Amniotic epithelial cell (primary cell): Measurements from ENCODE around the gene CDH15.
"Not testable (repeated sequence)": the region's sequence is repeated elsewhere in the genome, so short reads cannot be mapped to it uniquely, and the experiment has no call there.

Experiments used
- DNase-seq: peaks from one replicate; pipeline ENCODE4 v3.0.0-alpha.2; 2010; ENCODE audit warnings: low read depth

Gene CDH15

DNA sequence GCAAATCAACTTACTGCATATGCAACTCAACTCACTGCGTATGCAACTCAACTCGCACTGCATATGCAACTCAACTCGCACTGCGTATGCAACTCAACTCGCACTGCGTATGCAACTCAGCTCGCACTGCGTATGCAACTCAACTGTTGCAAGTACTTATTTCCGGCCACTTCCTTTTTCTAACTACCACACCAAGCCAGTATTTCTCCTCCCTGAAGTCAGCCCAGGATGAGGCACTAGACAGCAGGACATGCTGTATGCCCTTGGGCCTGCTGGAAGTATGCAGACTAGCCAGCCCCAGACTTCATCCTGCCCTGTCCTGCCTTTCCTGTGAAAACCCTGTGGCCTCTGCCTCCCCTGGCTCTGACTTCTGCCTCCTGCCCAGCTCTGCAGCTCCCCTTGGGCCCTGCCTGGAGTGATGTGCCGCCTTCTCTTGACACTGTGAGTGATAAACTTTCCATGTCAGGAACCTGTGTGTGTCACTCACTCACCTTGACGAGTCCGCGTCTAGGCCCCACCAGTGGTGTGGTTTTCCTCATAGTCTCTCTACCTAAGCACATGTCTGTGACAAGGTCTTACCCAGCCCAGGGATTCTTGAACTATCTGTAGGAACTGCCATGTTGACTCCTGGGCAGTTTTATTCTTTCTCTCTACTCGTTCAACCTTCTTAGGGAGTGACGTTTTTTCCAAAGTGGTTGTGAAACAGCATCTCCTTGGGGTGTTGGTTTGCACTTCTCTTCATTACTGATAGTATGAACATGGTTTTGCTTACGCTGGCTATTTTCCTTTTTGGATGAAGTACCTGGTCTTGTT lies 62.3 kb downstream of the CDH15 start:
- no peak for DNase-seq

DNA sequence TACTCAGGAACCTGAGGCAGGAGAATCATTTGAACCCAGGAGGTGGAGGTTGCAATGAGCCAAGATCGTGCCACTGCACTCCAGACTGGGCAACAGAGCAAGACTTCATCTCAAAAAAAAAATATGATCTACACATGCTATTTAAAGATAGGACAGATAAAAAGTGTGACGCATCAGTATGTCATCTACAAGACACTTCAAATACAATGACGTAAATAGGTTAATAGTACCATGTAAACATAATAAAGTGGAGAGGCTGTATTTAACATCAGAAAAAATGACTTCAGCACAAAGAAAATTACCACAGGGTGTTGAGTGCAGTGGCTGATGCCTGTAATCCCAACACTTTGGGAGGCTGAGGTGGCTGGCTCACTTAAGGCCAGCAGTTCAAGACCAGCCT lies 66.2 kb downstream of the CDH15 start:
- DNase-seq: no peak

DNA sequence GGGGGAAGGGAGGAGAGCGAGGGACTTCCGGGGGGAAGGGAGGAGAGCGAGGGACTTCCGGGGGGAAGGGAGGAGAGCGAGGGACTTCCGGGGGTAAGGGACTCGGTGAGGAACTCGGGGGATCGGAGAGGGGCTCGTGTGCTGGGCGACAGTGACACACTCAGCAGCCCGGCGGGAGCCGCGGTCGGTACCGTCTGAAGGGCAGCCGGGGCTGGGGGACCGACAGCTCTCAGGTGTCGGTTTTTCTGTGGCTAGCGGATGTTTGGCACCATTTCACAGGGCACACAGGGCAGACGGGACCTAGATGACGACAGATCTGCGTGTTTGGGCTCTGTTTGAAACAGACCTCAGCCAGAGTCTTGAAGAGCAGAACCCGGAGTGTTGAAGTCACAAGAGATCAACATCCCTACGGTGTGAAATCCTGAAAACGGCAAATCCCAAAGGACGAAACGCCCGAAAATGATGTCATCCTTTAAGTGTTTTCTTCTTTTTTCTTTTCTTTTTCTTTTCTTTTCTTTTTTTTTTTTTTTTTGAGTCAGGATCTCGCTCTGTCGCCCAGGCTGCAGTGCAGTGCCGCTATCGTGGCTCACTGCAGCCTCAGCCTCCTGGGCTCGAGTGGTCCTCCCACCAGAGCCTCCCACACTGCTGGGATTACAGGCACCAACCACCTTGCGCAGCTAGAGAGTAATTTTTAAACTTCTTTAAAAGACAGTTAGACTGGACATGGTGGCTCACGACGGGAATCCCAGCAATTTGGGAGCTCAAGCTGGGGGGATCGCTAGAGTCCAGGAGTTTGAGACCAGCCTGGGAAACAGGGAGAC lies 69.8 kb downstream of the CDH15 start:
- peak; percentile 74 for DNase-seq

DNA sequence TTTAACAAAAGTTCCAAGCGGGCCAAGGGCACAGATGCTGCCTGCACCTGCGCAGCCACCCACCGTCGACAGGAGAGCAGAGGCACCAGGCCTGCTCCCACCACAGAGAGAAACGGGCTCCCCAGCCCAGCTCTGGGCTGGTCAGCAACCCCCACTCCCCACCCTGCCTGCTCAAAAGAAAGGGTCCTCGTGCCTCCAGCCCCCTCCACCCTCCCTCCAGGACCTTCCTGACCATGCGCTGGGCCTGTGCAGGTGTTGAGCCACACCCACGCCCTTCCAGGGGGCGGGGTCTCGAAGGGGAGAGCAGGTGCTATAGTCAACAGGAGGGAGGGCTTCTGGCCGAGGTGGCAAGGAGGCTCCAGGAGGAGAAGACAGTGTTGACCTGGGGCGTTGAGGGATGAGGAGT lies 71.2 kb downstream of the CDH15 start:
- DNase-seq: no peak

DNA sequence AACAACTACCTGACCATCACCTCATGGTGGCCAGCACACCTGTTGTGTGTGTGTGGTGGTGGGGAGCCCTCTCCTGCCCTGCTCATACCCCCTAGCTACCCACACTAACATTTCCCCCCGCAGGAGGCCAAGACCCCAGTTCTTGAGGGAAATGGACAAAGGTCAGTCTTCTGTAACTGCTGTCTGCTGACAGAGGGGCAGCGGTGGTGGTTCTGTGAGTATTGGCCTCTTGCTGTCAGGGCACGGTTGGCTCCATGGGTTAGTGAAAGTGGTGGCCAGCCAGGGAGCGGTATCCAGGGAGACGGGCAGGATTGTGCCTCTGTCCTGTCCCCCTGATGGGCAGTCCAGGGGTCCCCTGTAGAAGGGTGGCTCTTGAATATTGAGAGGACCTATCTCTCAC lies 72.1 kb downstream of the CDH15 start:
- no peak for DNase-seq

DNA sequence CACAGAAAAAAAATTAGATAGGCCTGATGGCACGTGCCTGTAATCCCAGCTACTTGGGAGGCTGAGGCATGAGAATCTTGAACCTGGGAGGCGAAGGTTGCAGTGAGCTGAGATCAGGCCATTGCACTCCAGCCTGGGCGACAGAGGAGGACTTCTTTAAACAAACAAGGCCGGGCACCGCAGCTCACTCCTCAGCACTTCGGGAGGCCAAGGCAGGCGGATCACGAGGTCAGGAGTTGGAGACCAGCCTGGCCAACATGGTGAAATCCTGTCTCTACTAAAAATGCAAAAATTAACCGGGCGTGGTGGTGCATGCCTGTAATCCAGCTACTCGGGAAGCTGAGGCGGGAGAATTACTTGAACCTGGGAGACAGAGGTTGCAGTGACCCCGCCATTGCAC lies 72.7 kb downstream of the CDH15 start:
- not testable (repeated sequence) for DNase-seq

DNA sequence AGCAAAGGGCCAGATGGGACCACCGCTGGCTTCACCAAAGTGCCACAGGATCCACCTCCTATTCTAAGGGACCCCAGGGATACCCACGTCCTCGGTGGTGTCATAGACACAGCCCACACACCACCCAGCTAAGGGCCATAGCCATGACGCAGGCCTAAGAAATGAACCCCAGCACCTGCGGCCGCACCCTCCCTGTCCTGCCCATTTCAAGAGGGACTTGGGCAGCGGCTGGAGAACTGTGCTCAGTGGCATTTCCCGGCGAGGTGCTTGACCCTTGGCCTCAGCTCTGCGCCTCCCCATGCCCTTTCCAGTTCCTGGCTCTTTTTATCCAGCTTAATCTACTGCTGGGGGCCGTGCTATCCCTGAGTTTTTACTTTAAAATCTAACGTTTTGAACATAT lies 73.2 kb downstream of the CDH15 start:
- DNase-seq: no peak
